ENCODE measurements around the gene DESI2. TPM values are rescaled to one million over a fixed set of nuclear protein-coding genes. Genes with fewer than 3 reads are reported as not detected.

Gene DESI2
- total RNA-seq, 1 experiment from 2014 or later = 44.6 TPM

- TF ChIP-seq ZBTB33 (IDR thresholded peaks at IDR 0.05; ENCODE audit: extremely low read depth, insufficient replicate concordance, low read length) = no peak
- TF ChIP-seq SP1 (IDR thresholded peaks at IDR 0.05; ENCODE audit: low read depth) = no peak
- no peak for TF ChIP-seq CBX3 (IDR thresholded peaks at IDR 0.05; ENCODE audit: low read depth)
Observed at GRCh38 chr1:244741692-244742091, 88.8 kb downstream of the DESI2 start (continued).

- Histone ChIP-seq H2AFZ (ENCODE audit: low read depth, low read length, poor library complexity, severe bottlenecking) (no peak overlapping the region), H3K9ac (ENCODE audit: low read length) (no peak overlapping the region), H3K27me3 (ENCODE audit: insufficient read depth, low read length) (no peaks in the 10 kb centered on the region), H3K27ac (ENCODE audit: low read depth, low read length) (no peak overlapping the region), H3K4me1 (ENCODE audit: control insufficient read depth in 1 of 2, insufficient read depth in 2 of 2, low read length in 2 of 2) (no peaks in the 10 kb centered on the region), H3K79me2 (ENCODE audit: insufficient read depth, low read length) (no peaks in the 10 kb centered on the region), H3K9me3 (ENCODE audit: control insufficient read depth in 1 of 2, insufficient read depth in 1 of 2, low read depth in 1 of 2, low read length in 2 of 2) (no peaks in the 10 kb centered on the region), H3K4me2 (ENCODE audit: low read length) (no peak overlapping the region), H4K20me1 (ENCODE audit: insufficient read depth) (no peaks in the 10 kb centered on the region), H3K4me3 (replicated peaks in 1 of 2; ENCODE audit: low read depth in 1 of 2, low read length in 2 of 2) (no peak overlapping the region), H3K9me2 (ENCODE audit: insufficient read depth) (no peaks in the 10 kb centered on the region), H3K36me3 (ENCODE audit: control insufficient read depth in 1 of 2, insufficient read depth in 2 of 2, low read length in 2 of 2) (no peaks in the 10 kb centered on the region)
- ChIA-PET POLR2A (no interaction called here), CTCF (no interaction called here), RAD21 (ENCODE audit: low non-redundant PET in 1 of 2, low total read pairs in 2 of 2, uncharacterized antibody in 2 of 2, unreplicated experiment in 2 of 2) (no interaction called here)
- DNase-seq (ENCODE audit: low read depth, low spot score) = no peak
- no TSS peak for BruUV-seq (replicated peaks)
- no peak for ATAC-seq
- no peak for TF ChIP-seq SIN3A (IDR thresholded peaks at IDR 0.05; ENCODE audit: low read depth)
- intact Hi-C loops (cut with micrococcal nuclease) = no loop called here
Observed at GRCh38 chr1:244749230-244750016, 96.5 kb downstream of the DESI2 start.

Measured in HCT116 (cell line).